Measurements from ENCODE around the gene CLCN2.
"Not testable (repeated sequence)": the region's sequence is repeated elsewhere in the genome, so short reads cannot be mapped to it uniquely, and the experiment has no call there.

The CLCN2 gene

GRCh38 chr3:184343200-184343876 lies 18.1 kb downstream of the CLCN2 start:
- no peak for TF ChIP-seq CTCF (IDR thresholded peaks at IDR 0.05; ENCODE audit: control insufficient read depth, extremely low read depth, insufficient read depth)
- H3K4me3 ChIP-seq (ENCODE audit: low read depth, low read length), result no peak overlapping the region
- DNase-seq (ENCODE audit: low read depth), result no peak

- no peak for DNase-seq (ENCODE audit: low read depth)
Measured at GRCh38 chr3:184341925-184342324, 19.5 kb downstream of the CLCN2 start.

GRCh38 chr3:184339451-184340135 lies 21.8 kb downstream of the CLCN2 start:
- DNase-seq (ENCODE audit: low read depth); H3K4me3 ChIP-seq (ENCODE audit: low read depth, low read length): not testable (repeated sequence)

More at GRCh38 chr3:184341925-184342324, 19.5 kb downstream of the CLCN2 start:
- no peak overlapping the region for H3K4me3 ChIP-seq (ENCODE audit: low read depth, low read length)
- no peak for TF ChIP-seq CTCF (IDR thresholded peaks at IDR 0.05; ENCODE audit: control insufficient read depth, extremely low read depth, insufficient read depth)

- DNase-seq (ENCODE audit: low read depth), result no peak
- no peak overlapping the region for H3K4me3 ChIP-seq (ENCODE audit: low read depth, low read length)
- TF ChIP-seq CTCF (IDR thresholded peaks at IDR 0.05; ENCODE audit: control insufficient read depth, extremely low read depth, insufficient read depth), result no peak
Measured at GRCh38 chr3:184339001-184339400, 22.4 kb downstream of the CLCN2 start.

- no peak overlapping the region for H3K4me3 ChIP-seq (ENCODE audit: low read depth, low read length)
- no peak for DNase-seq (ENCODE audit: low read depth)
- no peak for TF ChIP-seq CTCF (IDR thresholded peaks at IDR 0.05; ENCODE audit: control insufficient read depth, extremely low read depth, insufficient read depth)
Measured at GRCh38 chr3:184338511-184338945, 22.9 kb downstream of the CLCN2 start.

- no peak for DNase-seq (ENCODE audit: low read depth)
- TF ChIP-seq CTCF (IDR thresholded peaks at IDR 0.05; ENCODE audit: control insufficient read depth, extremely low read depth, insufficient read depth), result no peak
- peak overlapping the region; percentile 72; the same call in 1 of the 2 replicates for H3K4me3 ChIP-seq (ENCODE audit: low read depth, low read length)
Measured at GRCh38 chr3:184337981-184338380, 23.4 kb downstream of the CLCN2 start.

- no peak for TF ChIP-seq CTCF (IDR thresholded peaks at IDR 0.05; ENCODE audit: control insufficient read depth, extremely low read depth, insufficient read depth)
- DNase-seq (ENCODE audit: low read depth), result no peak
- H3K4me3 ChIP-seq (ENCODE audit: low read depth, low read length), result peak within 1 kb of the TSS; percentile 72
Measured at GRCh38 chr3:184337399-184337714, 24.0 kb downstream of the CLCN2 start, which contains the start of gene FAM131A. FAM131A (plus strand) TSS chr3:184337600; CDS start chr3:184337631, 31 bp downstream.
